Measurements from ENCODE around the gene TMEM26. TPM values are rescaled to one million over a fixed set of nuclear protein-coding genes. Genes with fewer than 3 reads are reported as not detected.

Gene TMEM26
- total RNA-seq, 1 donor from 2014 or later: 0.25 TPM

- intact Hi-C loops (cut with DNase I): no loop called here
- no peak for DNase-seq (ENCODE audit: extremely low spot score in 2 of 2)
- no peaks in the 10 kb centered on the region for H3K9me3 ChIP-seq
- peaks cover 15% of the 10 kb centered on the region for H3K4me1 ChIP-seq
- H3K27me3 ChIP-seq: no peaks in the 10 kb centered on the region
- H3K4me3 ChIP-seq: no peak overlapping the region
- TF ChIP-seq POLR2A (IDR thresholded peaks at IDR 0.05) (no peak), POLR2AphosphoS5 (IDR thresholded peaks at IDR 0.05; ENCODE audit: insufficient read depth in 1 of 2, low read depth in 1 of 2) (no peak)
- TF ChIP-seq, protein P1, sequence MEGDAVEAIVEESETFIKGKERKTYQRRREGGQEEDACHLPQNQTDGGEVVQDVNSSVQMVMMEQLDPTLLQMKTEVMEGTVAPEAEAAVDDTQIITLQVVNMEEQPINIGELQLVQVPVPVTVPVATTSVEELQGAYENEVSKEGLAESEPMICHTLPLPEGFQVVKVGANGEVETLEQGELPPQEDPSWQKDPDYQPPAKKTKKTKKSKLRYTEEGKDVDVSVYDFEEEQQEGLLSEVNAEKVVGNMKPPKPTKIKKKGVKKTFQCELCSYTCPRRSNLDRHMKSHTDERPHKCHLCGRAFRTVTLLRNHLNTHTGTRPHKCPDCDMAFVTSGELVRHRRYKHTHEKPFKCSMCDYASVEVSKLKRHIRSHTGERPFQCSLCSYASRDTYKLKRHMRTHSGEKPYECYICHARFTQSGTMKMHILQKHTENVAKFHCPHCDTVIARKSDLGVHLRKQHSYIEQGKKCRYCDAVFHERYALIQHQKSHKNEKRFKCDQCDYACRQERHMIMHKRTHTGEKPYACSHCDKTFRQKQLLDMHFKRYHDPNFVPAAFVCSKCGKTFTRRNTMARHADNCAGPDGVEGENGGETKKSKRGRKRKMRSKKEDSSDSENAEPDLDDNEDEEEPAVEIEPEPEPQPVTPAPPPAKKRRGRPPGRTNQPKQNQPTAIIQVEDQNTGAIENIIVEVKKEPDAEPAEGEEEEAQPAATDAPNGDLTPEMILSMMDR (IDR thresholded peaks at IDR 0.05): no peak
- peak overlapping the region; percentile 28 for H3K27ac ChIP-seq
- H3K36me3 ChIP-seq: no peaks in the 10 kb centered on the region
These were observed 10.1 kb upstream of the TMEM26 start for GRCh38 chr10:61463035-61463909.

DNA sequence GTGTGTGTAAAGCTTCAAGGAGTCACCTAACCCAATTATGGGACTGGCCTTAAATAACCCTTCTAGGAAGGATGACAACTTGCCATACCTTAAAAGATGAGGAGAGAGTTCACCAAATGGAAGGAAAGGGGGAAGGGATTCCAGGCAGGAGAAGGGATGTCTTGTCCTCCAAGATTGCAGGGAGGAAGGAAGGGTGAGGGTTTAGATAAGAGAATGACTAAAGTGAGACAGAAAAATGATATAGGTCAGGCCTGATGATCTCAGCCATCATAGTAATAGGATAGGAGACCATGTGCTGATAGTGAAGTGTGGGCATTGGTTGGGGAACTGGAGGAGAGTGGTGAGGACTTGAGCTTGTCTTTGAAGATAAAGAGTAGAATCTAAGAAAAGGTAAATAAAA, 7.7 kb upstream of the TMEM26 start:
- no peaks in the 10 kb centered on the region for H3K36me3 ChIP-seq
- intact Hi-C loops (cut with DNase I): no loop called here
- H3K4me3 ChIP-seq: no peak overlapping the region

DNA sequence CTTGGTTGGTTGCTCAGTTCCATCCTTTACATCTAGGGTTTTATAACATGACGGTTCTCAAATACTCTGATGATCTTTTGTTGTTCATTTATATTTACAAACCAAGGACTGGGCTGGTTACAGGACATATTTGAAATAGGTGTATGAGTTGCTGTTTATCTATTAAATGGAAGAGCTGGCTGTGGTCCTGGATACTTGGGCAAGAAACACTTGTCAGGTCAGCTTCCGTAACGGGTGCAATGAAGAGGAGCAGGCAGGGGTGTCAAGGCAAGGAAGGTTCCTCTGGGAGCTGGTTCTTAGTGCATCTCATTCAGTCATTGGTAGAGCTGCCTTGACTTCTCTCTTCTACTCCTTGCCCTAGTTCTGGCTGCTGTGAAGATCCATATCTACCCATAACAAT, 4.8 kb upstream of the TMEM26 start:
- Histone ChIP-seq H3K9me3 (no peaks in the 10 kb centered on the region), H3K27me3 (no peaks in the 10 kb centered on the region), H3K27ac (no peak overlapping the region), H3K4me1 (peaks cover under 1% of the 10 kb centered on the region), H3K4me3 (no peak overlapping the region), H3K36me3 (no peaks in the 10 kb centered on the region)
- intact Hi-C loops (cut with DNase I): no loop called here
- DNase-seq (ENCODE audit: extremely low spot score in 2 of 2): no peak
- TF ChIP-seq POLR2AphosphoS5 (IDR thresholded peaks at IDR 0.05; ENCODE audit: insufficient read depth in 1 of 2, low read depth in 1 of 2): no peak
- TF ChIP-seq, protein P1 (IDR thresholded peaks at IDR 0.05): no peak
- no peak for TF ChIP-seq POLR2A (IDR thresholded peaks at IDR 0.05)

More for the DNA sequence above, 7.7 kb upstream of the TMEM26 start:
- Histone ChIP-seq H3K9me3 (no peaks in the 10 kb centered on the region), H3K27me3 (no peaks in the 10 kb centered on the region), H3K4me1 (peaks cover 15% of the 10 kb centered on the region), H3K27ac (no peak overlapping the region)
- TF ChIP-seq, protein P1 (IDR thresholded peaks at IDR 0.05): no peak
- TF ChIP-seq POLR2AphosphoS5 (IDR thresholded peaks at IDR 0.05; ENCODE audit: insufficient read depth in 1 of 2, low read depth in 1 of 2) (no peak), POLR2A (IDR thresholded peaks at IDR 0.05) (no peak)
- DNase-seq (ENCODE audit: extremely low spot score in 2 of 2): no peak

DNA sequence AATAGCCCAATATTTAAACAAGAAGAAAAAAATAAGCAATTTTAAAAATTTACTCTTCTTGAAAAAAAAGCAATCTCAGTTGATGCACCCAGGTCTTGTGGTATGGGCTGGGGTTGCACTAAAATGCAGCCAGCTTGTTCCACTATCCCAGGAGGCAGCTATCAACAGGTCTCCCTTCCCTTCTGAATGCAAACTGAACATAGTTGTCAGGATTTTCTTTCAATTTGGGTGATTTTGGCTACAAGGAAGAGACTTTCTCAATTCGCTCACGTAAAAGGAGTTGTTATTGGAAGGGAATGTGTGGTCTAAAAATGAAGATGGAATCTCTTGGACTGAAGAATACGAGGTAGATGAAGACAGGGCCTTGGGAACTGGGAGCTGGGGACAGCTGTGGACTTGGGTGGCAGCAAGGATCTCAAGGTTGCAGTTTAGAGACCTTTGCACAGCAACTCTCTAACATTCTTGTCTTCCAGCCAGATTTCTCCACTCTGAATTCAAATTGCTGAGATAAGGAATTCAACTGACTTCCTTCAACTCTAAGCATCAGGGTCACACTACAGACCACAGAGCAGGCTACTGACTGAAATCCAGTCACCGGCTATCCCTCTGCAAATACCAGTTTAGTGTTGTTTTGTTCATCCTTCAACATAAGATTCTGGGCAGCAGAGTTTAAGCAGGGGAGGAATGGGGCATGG, 3.1 kb upstream of the TMEM26 start:
- Histone ChIP-seq H3K27me3 (no peaks in the 10 kb centered on the region), H3K27ac (no peak overlapping the region), H3K36me3 (no peaks in the 10 kb centered on the region), H3K9me3 (no peaks in the 10 kb centered on the region), H3K4me1 (peaks cover 12% of the 10 kb centered on the region), H3K4me3 (no peak overlapping the region)
- DNase-seq (ENCODE audit: extremely low spot score in 2 of 2): no peak
- intact Hi-C loops (cut with DNase I): no loop called here
- TF ChIP-seq POLR2A (IDR thresholded peaks at IDR 0.05): no peak
- TF ChIP-seq, protein P1 (IDR thresholded peaks at IDR 0.05): no peak

DNA sequence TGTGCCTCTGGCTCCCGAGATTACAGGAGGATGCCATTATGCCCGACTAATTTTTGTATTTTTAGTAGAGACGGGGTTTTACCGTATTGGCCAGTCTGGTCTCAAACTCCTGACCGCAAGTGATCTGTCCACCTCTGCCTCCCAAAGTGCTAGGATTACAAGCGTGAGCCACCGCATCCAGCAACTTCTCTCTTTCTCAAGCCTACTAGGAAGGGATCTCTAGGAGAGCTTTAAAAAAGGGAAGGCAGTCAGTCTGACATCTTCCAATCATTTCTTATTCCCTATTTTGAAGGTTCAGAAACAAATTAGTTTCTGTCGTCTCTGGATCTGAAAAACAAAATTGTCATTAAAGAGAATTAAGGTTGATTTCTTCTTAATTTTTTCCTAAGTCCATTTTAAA, 2.5 kb upstream of the TMEM26 start:
- Histone ChIP-seq H3K9me3 (no peaks in the 10 kb centered on the region), H3K36me3 (no peaks in the 10 kb centered on the region), H3K27ac (no peak overlapping the region), H3K4me1 (peaks cover 12% of the 10 kb centered on the region), H3K27me3 (no peaks in the 10 kb centered on the region), H3K4me3 (no peak overlapping the region)
- TF ChIP-seq, protein P1 (IDR thresholded peaks at IDR 0.05): no peak
- TF ChIP-seq POLR2A (IDR thresholded peaks at IDR 0.05) (no peak), POLR2AphosphoS5 (IDR thresholded peaks at IDR 0.05; ENCODE audit: insufficient read depth in 1 of 2, low read depth in 1 of 2) (no peak)
- intact Hi-C loops (cut with DNase I): no loop called here
- no peak for DNase-seq (ENCODE audit: extremely low spot score in 2 of 2)
